IMR-90 (cell line): ENCODE measurements around the gene EFEMP1. TPM values are rescaled to one million over a fixed set of nuclear protein-coding genes. Genes with fewer than 3 reads are reported as not detected.
A peak's percentile ranks its signal among the peaks of the same experiment; 100 is the strongest.
"Not testable (repeated sequence)": the region's sequence is repeated elsewhere in the genome, so short reads cannot be mapped to it uniquely, and the experiment has no call there.

ENCODE experiments used
- ATAC-seq: fragments of 200-7000 bp; cut with Tn5 transposase; 2 replicates; pipeline ENCODE4 v1.9.1; 2020; ENCODE audit warnings: low read depth, mild to moderate bottlenecking, moderate library complexity
- BruUV-seq: library from RNA; stranded (reverse); fragments of 400-500 nt; replicated peaks from 2 replicates; lab custom pipeline; 2021; lab: Mats Ljungman, UMichigan
- CTCF ChIA-PET: fragments of 300-600 bp; formaldehyde crosslinking; extraction: SDS; loops from one replicate; lab custom pipeline; 2021; ENCODE audit warnings: antibody characterized with exemption; lab: Yijun Ruan, JAX
- POLR2A ChIA-PET: fragments of 300-600 bp; sonication (Branson Sonifier 250); formaldehyde crosslinking; loops from one replicate; lab custom pipeline; 2022; ENCODE audit warnings: antibody characterized with exemption; ENCODE audit not compliant: unreplicated experiment; lab: Charles Lee
- DNase-seq: peaks from one replicate; pipeline ENCODE4 v3.0.0; 2013
- H2AFZ ChIP-seq: replicated peaks from 2 replicates; pipeline ENCODE3; 2013; ENCODE audit warnings: low read length, mild to moderate bottlenecking; ENCODE audit not compliant: poor library complexity
- H2AK5ac ChIP-seq: 2 replicates; pipeline ENCODE4 v1.6.1; 2013; ENCODE audit warnings: low read depth, low read length, inconsistent platforms
- H2AK9ac ChIP-seq: replicated peaks from 2 replicates; pipeline ENCODE3; 2013; ENCODE audit warnings: mild to moderate bottlenecking, low read depth, low read length, moderate library complexity; ENCODE audit not compliant: poor library complexity
- H2BK120ac ChIP-seq: 2 replicates; pipeline ENCODE4 v1.6.1; 2013; ENCODE audit warnings: low read depth, low read length, inconsistent platforms
- H2BK15ac ChIP-seq: 3 replicates; pipeline ENCODE4 v1.6.1; 2013; ENCODE audit warnings: low read depth, low read length, inconsistent platforms
- H2BK20ac ChIP-seq: 2 replicates; pipeline ENCODE4 v1.6.1; 2013; ENCODE audit warnings: low read depth, mild to moderate bottlenecking, inconsistent platforms, low read length, moderate library complexity
- H2BK5ac ChIP-seq: 2 replicates; pipeline ENCODE4 v1.6.1; 2013; ENCODE audit warnings: mild to moderate bottlenecking, low read depth, low read length, inconsistent platforms; ENCODE audit not compliant: poor library complexity, severe bottlenecking
- H3K14ac ChIP-seq: replicated peaks from 2 replicates; pipeline ENCODE4 v1.6.1; 2013; ENCODE audit warnings: low read depth, low read length, inconsistent platforms
- H3K18ac ChIP-seq: 2 replicates; pipeline ENCODE4 v1.6.1; 2013; ENCODE audit warnings: low read depth, low read length, control low read depth
- H3K23ac ChIP-seq: 2 replicates; pipeline ENCODE4 v1.6.1; 2013; ENCODE audit warnings: low read depth, low read length, inconsistent platforms
- H3K27ac ChIP-seq: 2 replicates; pipeline ENCODE4 v1.5.1; 2013; ENCODE audit warnings: mild to moderate bottlenecking, control low read depth, low read length; ENCODE audit not compliant: insufficient read depth
- H3K27me3 ChIP-seq: 2 replicates; pipeline ENCODE4 v1.6.1; 2013; ENCODE audit warnings: low read length; ENCODE audit not compliant: control insufficient read depth, insufficient read depth
- H3K36me3 ChIP-seq: 2 replicates; pipeline ENCODE4 v1.6.1; 2013; ENCODE audit warnings: low read length, mixed read lengths; ENCODE audit not compliant: control insufficient read depth, insufficient read depth
- H3K4ac ChIP-seq: 2 replicates; pipeline ENCODE4 v1.6.1; 2013; ENCODE audit warnings: low read depth, low read length, inconsistent platforms
- H3K4me1 ChIP-seq: 2 replicates; pipeline ENCODE4 v1.6.1; 2013; ENCODE audit warnings: low read length, mixed read lengths; ENCODE audit not compliant: control insufficient read depth, insufficient read depth
- H3K4me2 ChIP-seq: 2 replicates; pipeline ENCODE4 v1.6.1; 2013; ENCODE audit warnings: low read depth, mild to moderate bottlenecking, control low read depth, low read length, moderate library complexity
- H3K4me3 ChIP-seq: 2 replicates; pipeline ENCODE4 v1.5.1; 2013; ENCODE audit warnings: low read depth, mild to moderate bottlenecking, control low read depth, low read length, moderate library complexity; ENCODE audit not compliant: insufficient read depth
- H3K56ac ChIP-seq: 2 replicates; pipeline ENCODE4 v1.6.1; 2013; ENCODE audit warnings: low read length, inconsistent platforms; ENCODE audit not compliant: insufficient read depth; ENCODE audit errors: extremely low read depth
- H3K79me1 ChIP-seq, 2 experiments: 2 replicates each; pipeline ENCODE4 v1.6.1; 2013; ENCODE audit warnings: low read length in 2 of 2, inconsistent platforms in 1 of 2, low read depth in 1 of 2
- H3K9ac ChIP-seq: 2 replicates; pipeline ENCODE4 v1.6.1; 2013; ENCODE audit warnings: low read depth, low read length, control low read depth
- H3K9me1 ChIP-seq: 2 replicates; pipeline ENCODE4 v1.6.1; 2013; ENCODE audit warnings: low read length, inconsistent platforms; ENCODE audit not compliant: insufficient read depth
- H3K9me3 ChIP-seq: 2 replicates; pipeline ENCODE4 v1.6.1; 2013; ENCODE audit warnings: low read length; ENCODE audit not compliant: control insufficient read depth, insufficient read depth
- H4K20me1 ChIP-seq: 2 replicates; pipeline ENCODE4 v1.6.1; 2013; ENCODE audit warnings: low read length, inconsistent platforms; ENCODE audit not compliant: insufficient read depth
- H4K5ac ChIP-seq: 2 replicates; pipeline ENCODE4 v1.6.1; 2013; ENCODE audit warnings: mild to moderate bottlenecking, low read depth, low read length, control low read depth
- H4K8ac ChIP-seq, 2 experiments: 2 replicates each; pipeline ENCODE4 v1.6.1; 2013; ENCODE audit warnings: low read depth in 2 of 2, low read length in 2 of 2, control low read depth in 1 of 2, inconsistent platforms in 1 of 2
- H4K91ac ChIP-seq: 2 replicates; pipeline ENCODE4 v1.6.1; 2013; ENCODE audit warnings: low read depth, low read length, inconsistent platforms; ENCODE audit not compliant: insufficient read depth
- WGBS, 2 experiments: methylation state at CpG; one replicate each; pipeline versions ENCODE4 v1.1.5 to v1.1.7; 2013; ENCODE audit warnings: missing lambda C conversion rate in 2 of 2; ENCODE audit not compliant: insufficient read length in 1 of 2; ENCODE audit errors: extremely low coverage in 2 of 2; 5-methylcytosine and 5-hydroxymethylcytosine counted together
- dilution Hi-C: fragments of 300-500 bp; cut with HindIII; formaldehyde crosslinking; loops from one replicate; pipeline ENCODE4 v1.14.3; 2018; ENCODE audit warnings: low sequenced_read_pairs; ENCODE audit not compliant: unreplicated experiment
- in situ Hi-C: fragments of 300-500 bp; cut with MboI; formaldehyde crosslinking; loops from 3 replicates; pipeline ENCODE4 v1.14.3; 2019; ENCODE audit warnings: low sequenced_read_pairs, inconsistent platforms, mixed read lengths
- intact Hi-C: fragments of 100-400 bp; cut with micrococcal nuclease; formaldehyde crosslinking; loops from 2 replicates; pipeline ENCODE4 v1.10.0; 2022
- polyA plus RNA-seq, 3 experiments: library from polyadenylated mRNA; depleted of rRNA; stranded (reverse); fragments of >200 nt; gene quantifications; 2 replicates each; pipeline ENCODE4 v1.2.3, GENCODE V29; 2012; ENCODE audit warnings: low replicate concordance in 1 of 3
- total RNA-seq: library from RNA; depleted of rRNA; stranded (reverse); fragments of >200 nt; gene quantifications from 2 replicates; pipeline ENCODE4 v1.2.3, GENCODE V29; 2012

Gene EFEMP1
- total and polyA plus RNA-seq, 2 of the 4 experiments (the other 2 are of a cell fraction) = 214 to 219 TPM

GRCh38 chr2:55831671-55832410, 91.7 kb downstream of the EFEMP1 start:
- BruUV-seq, H3K18ac ChIP-seq, H2BK120ac ChIP-seq, H2AK5ac ChIP-seq, ATAC-seq, H2AFZ ChIP-seq, H3K23ac ChIP-seq, intact Hi-C loops, H3K4me3 ChIP-seq, H4K5ac ChIP-seq, dilution Hi-C loops, H3K4me2 ChIP-seq, H4K20me1 ChIP-seq, H3K27ac ChIP-seq, H3K9ac ChIP-seq, H4K91ac ChIP-seq, H3K9me3 ChIP-seq, H2BK5ac ChIP-seq, H2BK20ac ChIP-seq, H3K56ac ChIP-seq, H3K9me1 ChIP-seq, H2AK9ac ChIP-seq, H3K4me1 ChIP-seq, H3K36me3 ChIP-seq, POLR2A ChIA-PET, H3K14ac ChIP-seq, H3K27me3 ChIP-seq, H3K79me1 ChIP-seq, CTCF ChIA-PET, in situ Hi-C loops, H4K8ac ChIP-seq, H2BK15ac ChIP-seq, H3K4ac ChIP-seq: not testable (repeated sequence)
- no CpG with 5 or more reads among the region's 2 CpGs for WGBS, 2 experiments
- peak; percentile 50 for DNase-seq
